ENCODE results near the gene SSR1.

GRCh38 chr6:7309050-7309449 lies 3.9 kb downstream of the SSR1 start:
- TF ChIP-seq TAF1 (conservative IDR thresholded peaks at IDR 0.05) = no peak
- no peak for TF ChIP-seq GABPA (IDR thresholded peaks at IDR 0.05 in 1 of 2, conservative IDR thresholded peaks at IDR 0.05 in 1 of 2)
- TF ChIP-seq CTCF (IDR thresholded peaks at IDR 0.05; ENCODE audit: low read depth, low read length, missing input control) = no peak
- TF ChIP-seq SP1 (IDR thresholded peaks at IDR 0.05) = no peak
- no peak for TF ChIP-seq REST (IDR thresholded peaks at IDR 0.05)
- TF ChIP-seq, protein P1, sequence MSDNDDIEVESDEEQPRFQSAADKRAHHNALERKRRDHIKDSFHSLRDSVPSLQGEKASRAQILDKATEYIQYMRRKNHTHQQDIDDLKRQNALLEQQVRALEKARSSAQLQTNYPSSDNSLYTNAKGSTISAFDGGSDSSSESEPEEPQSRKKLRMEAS (IDR thresholded peaks at IDR 0.05) = no peak
- no peak for TF ChIP-seq JUND (IDR thresholded peaks at IDR 0.05)
- no peak for TF ChIP-seq RAD21 (IDR thresholded peaks at IDR 0.05)

Measured in liver (tissue), 3 donors.